ENCODE data around the gene TMEM40. TPM values are rescaled to one million over a fixed set of nuclear protein-coding genes. Genes with fewer than 3 reads are reported as not detected.

TMEM40 gene
- total and polyA plus RNA-seq, 2 experiments from 2014 or later = 0.14 to 0.48 TPM

- Histone ChIP-seq H3K9me2 (ENCODE audit: insufficient read depth) (peaks cover 3% of the 10 kb centered on the region; the same call in 1 of the 2 replicates), H2AFZ (no peak overlapping the region), H3F3A (replicated peaks; ENCODE audit: low read depth) (no peaks in the 10 kb centered on the region), H3K27me3 (ENCODE audit: insufficient read depth) (no peaks in the 10 kb centered on the region), H3K79me2 (replicated peaks; ENCODE audit: insufficient read depth) (no peaks in the 10 kb centered on the region), H3K4me2 (no peak overlapping the region), H3K4me1 (ENCODE audit: insufficient read depth) (no peaks in the 10 kb centered on the region), H4K20me1 (replicated peaks; ENCODE audit: insufficient read depth) (no peaks in the 10 kb centered on the region), H3K27ac (ENCODE audit: low read depth) (no peak overlapping the region), H3K4me3 (no peak overlapping the region), H3K36me3 (ENCODE audit: insufficient read depth) (no peaks in the 10 kb centered on the region)
- Mint-ChIP-seq H3K9me3 (no peaks in the 10 kb centered on the region), H3K36me3 (ENCODE audit: low read depth) (no peaks in the 10 kb centered on the region), H3K27me3 (ENCODE audit: insufficient read depth, low read depth, poor library complexity) (peaks cover 2% of the 10 kb centered on the region), H3K27ac (no peak overlapping the region), H3K4me3 (no peak overlapping the region), H3K4me1 (no peaks in the 10 kb centered on the region)
- no peak for DNase-seq (ENCODE audit: low spot score)
- TF ChIP-seq ZNF114 (CRISPR knock-in tag; IDR thresholded peaks at IDR 0.05) (no peak), EZH2 (IDR thresholded peaks at IDR 0.05; ENCODE audit: low read depth, unreplicated experiment) (no peak), NANOG (IDR thresholded peaks at IDR 0.05; ENCODE audit: borderline replicate concordance) (no peak), ZNF462 (CRISPR knock-in tag; IDR thresholded peaks at IDR 0.05) (no peak), REST (IDR thresholded peaks at IDR 0.05; ENCODE audit: unreplicated experiment) (no peak), POLR2AphosphoS5 (IDR thresholded peaks at IDR 0.05; ENCODE audit: low read depth) (no peak), JUNB (IDR thresholded peaks at IDR 0.05; ENCODE audit: unreplicated experiment) (no peak), CTCF (conservative IDR thresholded peaks at IDR 0.05; ENCODE audit: low read depth in 2 of 2) (no peak), STAT1 (IDR thresholded peaks at IDR 0.05; ENCODE audit: unreplicated experiment) (no peak), CREB1 (CRISPR knock-in tag; IDR thresholded peaks at IDR 0.05; ENCODE audit: low read depth) (no peak)
- no peak for ATAC-seq
Measured at GRCh38 chr3:12714278-12714677, 44.8 kb downstream of the TMEM40 start.

Measured in GM23338 (cell line).